ENCODE measurements around the gene ADGRA1. TPM values are rescaled to one million over a fixed set of nuclear protein-coding genes. Genes with fewer than 3 reads are reported as not detected.

The ADGRA1 gene
- total and polyA plus RNA-seq, 2 of the 13 experiments (the other 11 are each of a cell fraction or from before 2014, with no cell fraction given), result not detected

GRCh38 chr10:133117036-133117687, 29.4 kb downstream of the ADGRA1 start:
- intact Hi-C loops (cut with micrococcal nuclease; ENCODE audit: unreplicated experiment) (no loop called here), in situ Hi-C loops (cut with HindIII; ENCODE audit: extremely low pct_ligation_motif_present, low pct_unique_long_range_greater_than_20kb) (no loop called here)
- Histone ChIP-seq H3K36me3 (replicated peaks in 1 of 2; ENCODE audit: control insufficient read depth in 1 of 2, insufficient read depth in 2 of 2, low read length in 2 of 2) (no peaks in the 10 kb centered on the region), H3K79me2 (ENCODE audit: insufficient read depth, low read length) (no peaks in the 10 kb centered on the region), H3K27me3 (ENCODE audit: control insufficient read depth in 1 of 2, insufficient read depth in 2 of 2, low read length in 2 of 2) (peaks cover 7 to 45% of the 10 kb centered on the region in 2 experiments; a peak in 4 of 5 replicates), H3K9me3 (ENCODE audit: low read length) (no peaks in the 10 kb centered on the region), H3K4me3 (replicated peaks in 1 of 3; ENCODE audit: insufficient read depth in 1 of 3, low read depth in 2 of 3, low read length in 3 of 3) (no peak overlapping the region), H3K4me2 (ENCODE audit: low read depth, low read length) (no peak overlapping the region), H3K9ac (ENCODE audit: insufficient read depth, low read depth, low read length) (no peak overlapping the region), H4K20me1 (ENCODE audit: insufficient read depth, low read length) (no peaks in the 10 kb centered on the region), H3K4me1 (ENCODE audit: insufficient read depth, low read length) (no peaks in the 10 kb centered on the region), H3K27ac (ENCODE audit: extremely low read length, insufficient read depth, low read length) (no peak overlapping the region), H2AFZ (ENCODE audit: low read length) (no peak overlapping the region)
- WGBS (ENCODE audit: low lambda C conversion rate), result no CpG with 5 or more reads among the region's 21 CpGs
- no TSS peak for BruUV-seq (replicated peaks)
- ChIA-PET POLR2A (no interaction called here), CTCF (ENCODE audit: low intra/inter-chr PET ratio, low total read pairs) (no interaction called here)
- DNase-seq (ENCODE audit: low spot score), result no peak
- ATAC-seq, result no peak
- no peak for FAIRE-seq
- TF ChIP-seq PAXIP1 (CRISPR knock-in tag; conservative IDR thresholded peaks at IDR 0.05), result no peak
- TF ChIP-seq DDIT3 (CRISPR knock-in tag; IDR thresholded peaks at IDR 0.05), result no peak
- TF ChIP-seq NR3C1 (CRISPR knock-in tag; IDR thresholded peaks at IDR 0.05), result no peak
- no peak for TF ChIP-seq HMGXB3 (CRISPR knock-in tag; IDR thresholded peaks at IDR 0.05; ENCODE audit: borderline replicate concordance)
- TF ChIP-seq HMG20A (CRISPR knock-in tag; IDR thresholded peaks at IDR 0.05; ENCODE audit: borderline replicate concordance), result no peak
- no peak for TF ChIP-seq ZBTB25 (CRISPR knock-in tag; IDR thresholded peaks at IDR 0.05)

All from HepG2 (cell line).